HUES64 (cell line): ENCODE measurements around the gene GPS1. TPM values are rescaled to one million over a fixed set of nuclear protein-coding genes. Genes with fewer than 3 reads are reported as not detected.

Source experiments
- H3K27ac ChIP-seq: 2 replicates; pipeline ENCODE4 v1.7.0; 2013; ENCODE audit warnings: low read depth, low read length, inconsistent platforms
- H3K27me3 ChIP-seq: 2 replicates; pipeline ENCODE4 v1.6.1; 2013; ENCODE audit warnings: mild to moderate bottlenecking, low read length; ENCODE audit not compliant: insufficient read depth
- H3K36me3 ChIP-seq: 2 replicates; pipeline ENCODE4 v1.6.1; 2013; ENCODE audit warnings: mild to moderate bottlenecking, low read length; ENCODE audit not compliant: insufficient read depth
- H3K4me1 ChIP-seq: 2 replicates; pipeline ENCODE4 v1.6.1; 2013; ENCODE audit warnings: mild to moderate bottlenecking, low read length, moderate library complexity; ENCODE audit not compliant: insufficient read depth
- H3K4me3 ChIP-seq: 2 replicates; pipeline ENCODE4 v1.5.1; 2013; ENCODE audit warnings: mild to moderate bottlenecking, low read length, moderate library complexity
- H3K9ac ChIP-seq: 2 replicates; pipeline ENCODE4 v1.6.1; 2013; ENCODE audit warnings: mild to moderate bottlenecking, low read depth, low read length
- H3K9me3 ChIP-seq: 2 replicates; pipeline ENCODE4 v1.6.1; 2013; ENCODE audit warnings: low read depth, low read length; ENCODE audit not compliant: insufficient read depth
- WGBS: fragments of 150-250, 120-280 bp; methylation state at CpG from one replicate; pipeline ENCODE4 v1.1.7; 2013; ENCODE audit warnings: missing lambda C conversion rate; 5-methylcytosine and 5-hydroxymethylcytosine counted together
- polyA plus RNA-seq, 2 experiments: library from polyadenylated mRNA; stranded (reverse); fragments of 50-300 nt; gene quantifications; one replicate each; pipeline ENCODE4 v1.2.3, GENCODE V29; 2013

GPS1 gene
- polyA plus RNA-seq (2013, experiment 1 of 2), result 119 TPM
- polyA plus RNA-seq (2013, experiment 2 of 2), result 107 TPM

- Histone ChIP-seq H3K4me1 (no peaks in the 10 kb centered on the region), H3K9me3 (no peaks in the 10 kb centered on the region), H3K27me3 (no peaks in the 10 kb centered on the region), H3K4me3 (peak within 1 kb of the TSS; percentile 96), H3K36me3 (peaks cover 60% of the 10 kb centered on the region), H3K9ac (peak within 1 kb of the TSS; percentile 81), H3K27ac (no peak within 1 kb of the TSS)
- WGBS, result under 1% methylated on average over 94 of the region's 94 CpGs
Measured at GRCh38 chr17:82051776-82052637, at the start of gene GPS1, which contains the start of gene RFNG. TSS of gene GPS1 (plus strand) at chr17:82051898. CDS start at chr17:82051932, 34 bp downstream. TSS of gene RFNG (minus strand) at chr17:82051811. CDS start at chr17:82051766, 45 bp downstream.

DNA sequence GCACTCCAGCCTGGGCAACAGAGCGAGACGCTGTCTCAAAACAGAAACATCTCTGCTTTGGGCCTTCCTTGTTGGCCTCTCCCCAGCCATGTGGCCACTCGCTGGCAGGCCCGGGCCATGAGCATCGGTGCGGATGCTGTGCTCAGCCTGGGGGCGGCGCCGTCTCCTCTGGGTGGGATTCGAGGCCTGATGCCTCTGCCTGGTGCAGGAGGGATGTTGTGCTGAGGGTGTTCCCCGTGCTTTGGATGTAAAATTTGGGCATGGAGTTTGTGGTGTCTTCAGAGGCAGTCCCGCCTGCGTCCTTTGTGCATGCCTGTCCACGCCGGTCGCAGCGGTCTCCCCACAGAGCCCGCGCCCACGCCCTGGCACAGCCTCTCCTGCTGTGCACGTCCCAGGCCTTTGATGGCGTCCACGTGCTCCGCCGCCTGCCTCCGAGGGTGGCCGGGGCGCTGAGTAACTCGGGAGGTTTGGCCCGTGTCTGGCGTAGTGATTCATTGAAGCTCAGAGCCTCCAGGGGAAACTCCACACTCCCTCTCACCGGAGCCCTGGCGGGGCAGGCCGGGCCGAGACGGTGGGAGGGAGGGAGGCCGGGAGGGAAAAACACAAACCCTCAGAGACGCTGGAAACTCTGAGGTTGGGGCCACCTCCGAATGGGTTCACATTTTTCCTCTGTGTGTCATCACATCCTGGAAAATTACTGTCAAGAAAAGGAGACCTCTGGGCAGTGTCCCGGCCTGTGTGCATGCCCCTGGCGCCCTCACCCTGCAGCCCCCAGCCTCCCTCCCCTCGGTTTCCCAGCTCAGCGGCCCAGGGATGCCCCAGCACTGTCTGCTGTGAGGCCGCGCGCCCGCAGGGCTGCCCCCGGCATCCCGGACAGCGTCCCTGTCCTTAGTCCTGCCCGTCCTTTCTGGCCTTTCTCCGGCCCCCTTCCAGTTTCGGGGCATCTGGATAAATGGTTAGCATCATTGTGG lies 48.0 kb upstream of the GPS1 start:
- no peaks in the 10 kb centered on the region for H3K27me3 ChIP-seq
- 78% methylated on average over 53 of the region's 53 CpGs for WGBS
- no peaks in the 10 kb centered on the region; the same call in 1 of the 2 replicates for H3K4me1 ChIP-seq
- no peaks in the 10 kb centered on the region for H3K36me3 ChIP-seq
- H3K4me3 ChIP-seq, result no peak overlapping the region
- 0 out of 2 replicates have a peak overlapping the region, but pooled peaks have one; percentile 18 for H3K27ac ChIP-seq
- 0 out of 2 replicates have a peak overlapping the region, but pooled peaks have one; percentile 30 for H3K9ac ChIP-seq
- no peaks in the 10 kb centered on the region for H3K9me3 ChIP-seq

GRCh38 chr17:82004517-82005455 lies 46.9 kb upstream of the GPS1 start:
- H3K9ac ChIP-seq, result no peak overlapping the region
- 95% methylated on average over 41 of the region's 41 CpGs for WGBS
- no peaks in the 10 kb centered on the region; the same call in 1 of the 2 replicates for H3K4me1 ChIP-seq
- H3K4me3 ChIP-seq, result no peak overlapping the region
- H3K27ac ChIP-seq, result no peak overlapping the region
- H3K27me3 ChIP-seq, result no peaks in the 10 kb centered on the region
- H3K9me3 ChIP-seq, result no peaks in the 10 kb centered on the region
- H3K36me3 ChIP-seq, result no peaks in the 10 kb centered on the region

DNA sequence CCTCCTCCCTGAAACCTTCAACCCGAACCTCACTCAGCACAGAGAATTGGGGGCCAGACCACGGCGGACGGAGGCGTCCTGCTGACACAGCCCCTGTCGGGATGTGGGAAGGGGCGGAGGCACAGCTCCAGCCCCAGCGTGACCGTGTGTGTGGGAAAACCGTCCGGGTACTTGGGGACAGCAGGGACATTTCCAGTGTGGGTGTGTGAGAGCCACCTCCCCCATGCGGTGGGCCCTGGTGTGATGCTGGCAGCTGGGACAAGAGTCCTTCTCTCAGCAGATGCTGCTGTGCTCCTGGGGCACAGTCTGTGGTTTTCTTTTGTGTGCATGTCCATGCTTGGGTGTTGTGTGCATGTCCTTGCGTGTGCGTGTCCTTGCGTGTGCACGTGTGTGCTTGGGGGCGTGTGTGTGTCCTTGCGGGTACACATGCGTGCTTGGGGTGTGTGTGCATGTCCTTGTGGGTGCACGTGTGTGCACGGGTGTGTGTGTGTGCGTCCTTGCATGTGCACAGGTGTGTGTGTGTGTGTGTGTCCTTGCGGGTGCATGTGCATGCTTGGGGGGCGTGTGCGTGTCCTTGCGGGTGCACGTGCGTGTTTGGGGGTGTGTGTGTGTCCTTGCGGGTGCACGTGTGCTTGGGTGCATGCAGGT lies 45.9 kb upstream of the GPS1 start:
- 94% methylated on average over 30 of the region's 30 CpGs for WGBS
- Histone ChIP-seq H3K27ac (no peak overlapping the region), H3K4me3 (no peak overlapping the region), H3K9ac (no peak overlapping the region), H3K9me3 (no peaks in the 10 kb centered on the region), H3K27me3 (no peaks in the 10 kb centered on the region), H3K4me1 (no peaks in the 10 kb centered on the region; the same call in 1 of the 2 replicates), H3K36me3 (no peaks in the 10 kb centered on the region)

GRCh38 chr17:82006468-82007227 lies 45.0 kb upstream of the GPS1 start:
- Histone ChIP-seq H3K27ac (no peak overlapping the region), H3K27me3 (no peaks in the 10 kb centered on the region), H3K4me1 (no peaks in the 10 kb centered on the region; the same call in 1 of the 2 replicates), H3K36me3 (0 out of 2 replicates have a peak, but pooled peaks cover 3% of the 10 kb centered on the region), H3K9me3 (no peaks in the 10 kb centered on the region), H3K4me3 (no peak overlapping the region), H3K9ac (no peak overlapping the region)
- 92% methylated on average over 24 of the region's 24 CpGs for WGBS

GRCh38 chr17:82007228-82007494 lies 44.5 kb upstream of the GPS1 start:
- no peaks in the 10 kb centered on the region; the same call in 1 of the 2 replicates for H3K4me1 ChIP-seq
- 0 out of 2 replicates have a peak, but pooled peaks cover 3% of the 10 kb centered on the region for H3K36me3 ChIP-seq
- H3K27ac ChIP-seq, result no peak overlapping the region
- H3K9me3 ChIP-seq, result no peaks in the 10 kb centered on the region
- no peak overlapping the region for H3K4me3 ChIP-seq
- no peak overlapping the region for H3K9ac ChIP-seq
- 95% methylated on average over 6 of the region's 6 CpGs for WGBS
- H3K27me3 ChIP-seq, result no peaks in the 10 kb centered on the region

- Histone ChIP-seq H3K4me3 (no peak overlapping the region), H3K36me3 (0 out of 2 replicates have a peak, but pooled peaks cover 3% of the 10 kb centered on the region), H3K9ac (no peak overlapping the region), H3K27ac (no peak overlapping the region), H3K27me3 (no peaks in the 10 kb centered on the region), H3K9me3 (no peaks in the 10 kb centered on the region), H3K4me1 (no peaks in the 10 kb centered on the region; the same call in 1 of the 2 replicates)
- 94% methylated on average over 30 of the region's 30 CpGs for WGBS
Measured at GRCh38 chr17:82007495-82008257, 44.0 kb upstream of the GPS1 start.

- Histone ChIP-seq H3K9ac (no peak overlapping the region), H3K27me3 (no peaks in the 10 kb centered on the region), H3K4me1 (no peaks in the 10 kb centered on the region; the same call in 1 of the 2 replicates), H3K9me3 (no peaks in the 10 kb centered on the region), H3K36me3 (0 out of 2 replicates have a peak, but pooled peaks cover 3% of the 10 kb centered on the region), H3K4me3 (no peak overlapping the region), H3K27ac (no peak overlapping the region)
- WGBS, result 94% methylated on average over 26 of the region's 26 CpGs
Measured at GRCh38 chr17:82008258-82008940, 43.3 kb upstream of the GPS1 start.
